WTC11 (cell line): Measurements from ENCODE around the gene FRAT2. TPM values are rescaled to one million over a fixed set of nuclear protein-coding genes. Genes with fewer than 3 reads are reported as not detected.

ENCODE experiments used
- ATAC-seq: fragments of 200-7000 bp; cut with Tn5 transposase; 2 replicates; pipeline ENCODE4 v1.10.0; 2021; ENCODE audit warnings: mild to moderate bottlenecking, moderate library complexity
- CTCF ChIA-PET: fragments of 300-600 bp; sonication (Branson Sonifier 250); formaldehyde crosslinking; loops from one replicate; lab custom pipeline; 2021; ENCODE audit warnings: antibody characterized with exemption; lab: Charles Lee
- POLR2A ChIA-PET: fragments of 350-600 bp; sonication (Branson Sonifier 250); formaldehyde crosslinking; loops from one replicate; lab custom pipeline; 2021; ENCODE audit warnings: antibody characterized with exemption; lab: Charles Lee
- DNase-seq: peaks from one replicate; pipeline ENCODE4 v3.0.0; 2021; ENCODE audit warnings: low spot score
- H3K27ac Mint-ChIP-seq: 2 replicates; pipeline ENCODE4 v1.8.0; 2021; ENCODE audit warnings: mixed read lengths
- H3K27me3 Mint-ChIP-seq: 2 replicates; pipeline ENCODE4 v1.8.0; 2021; ENCODE audit warnings: low read depth, mild to moderate bottlenecking, moderate library complexity, mixed read lengths
- H3K36me3 Mint-ChIP-seq: 2 replicates; pipeline ENCODE4 v1.8.0; 2021; ENCODE audit warnings: mixed read lengths
- H3K4me1 Mint-ChIP-seq: 2 replicates; pipeline ENCODE4 v1.8.0; 2022; ENCODE audit warnings: mixed read lengths
- H3K4me3 Mint-ChIP-seq: 2 replicates; pipeline ENCODE4 v1.8.0; 2021; ENCODE audit warnings: mild to moderate bottlenecking, moderate library complexity, mixed read lengths
- H3K9me3 Mint-ChIP-seq: 2 replicates; pipeline ENCODE4 v1.8.0; 2021; ENCODE audit warnings: mixed read lengths
- ARID4B ChIP-seq: sonication (generic); formaldehyde crosslinking; IDR thresholded peaks from 2 replicates; pipeline ENCODE4 v1.8.0; 2023; ENCODE audit warnings: missing genetic modification reagents, mild to moderate bottlenecking, borderline replicate concordance
- ATF2 ChIP-seq: sonication (generic); formaldehyde crosslinking; IDR thresholded peaks from 2 replicates; pipeline ENCODE4 v1.8.1; 2022; ENCODE audit warnings: low read depth, missing genetic modification reagents, borderline replicate concordance
- CBFB ChIP-seq: sonication (generic); formaldehyde crosslinking; IDR thresholded peaks from 2 replicates; pipeline ENCODE4 v1.8.1; 2022; ENCODE audit warnings: mild to moderate bottlenecking, low read depth, missing genetic modification reagents
- GABPB1 ChIP-seq: sonication (generic); formaldehyde crosslinking; IDR thresholded peaks from 2 replicates; pipeline ENCODE4 v1.8.1; 2023; ENCODE audit warnings: mild to moderate bottlenecking, missing genetic modification reagents
- GTF2I ChIP-seq: fragments of 250-450 bp; sonication (Bioruptor Pico); conservative IDR thresholded peaks from 2 replicates; pipeline ENCODE4 v1.4.0; 2021; ENCODE audit warnings: mild to moderate bottlenecking
- MLX ChIP-seq: sonication (generic); formaldehyde crosslinking; IDR thresholded peaks from 2 replicates; pipeline ENCODE4 v1.8.1; 2023; ENCODE audit warnings: mild to moderate bottlenecking, missing genetic modification reagents, moderate library complexity
- MYBL2 ChIP-seq: sonication (generic); formaldehyde crosslinking; IDR thresholded peaks from 2 replicates; pipeline ENCODE4 v1.8.1; 2023; ENCODE audit warnings: mild to moderate bottlenecking, moderate library complexity, missing genetic modification reagents
- NFATC4 ChIP-seq: fragments of 250-450 bp; sonication (Bioruptor Pico); IDR thresholded peaks from 2 replicates; pipeline ENCODE4 v1.9.0; 2021; ENCODE audit warnings: mild to moderate bottlenecking
- NFYB ChIP-seq: sonication (generic); formaldehyde crosslinking; conservative IDR thresholded peaks from 2 replicates; pipeline ENCODE4 v1.8.0; 2022; ENCODE audit warnings: low read depth, missing genetic modification reagents
- NR3C1 ChIP-seq: sonication (generic); formaldehyde crosslinking; conservative IDR thresholded peaks from 2 replicates; pipeline ENCODE4 v1.8.1; 2023; ENCODE audit warnings: low read depth, mild to moderate bottlenecking, missing genetic modification reagents
- PRRX2 ChIP-seq: fragments of 250-450 bp; sonication (Bioruptor Pico); IDR thresholded peaks from 2 replicates; pipeline ENCODE4 v1.8.0; 2021; ENCODE audit warnings: mild to moderate bottlenecking
- RELA ChIP-seq: sonication (generic); formaldehyde crosslinking; IDR thresholded peaks from 2 replicates; pipeline ENCODE4 v1.8.1; 2022; ENCODE audit warnings: missing genetic modification reagents, mild to moderate bottlenecking, borderline replicate concordance
- TCF7 ChIP-seq: sonication (generic); formaldehyde crosslinking; IDR thresholded peaks from 2 replicates; pipeline ENCODE4 v1.8.0; 2022; ENCODE audit warnings: mild to moderate bottlenecking, low read depth, missing genetic modification reagents, moderate library complexity
- TEAD4 ChIP-seq: sonication (generic); formaldehyde crosslinking; IDR thresholded peaks from 2 replicates; pipeline ENCODE4 v1.8.0; 2022; ENCODE audit warnings: mild to moderate bottlenecking, missing genetic modification reagents
- ZBTB43 ChIP-seq: sonication (generic); formaldehyde crosslinking; IDR thresholded peaks from 2 replicates; pipeline ENCODE4 v1.8.1; 2023; ENCODE audit warnings: mild to moderate bottlenecking, missing genetic modification reagents
- ZNF219 ChIP-seq: sonication (generic); formaldehyde crosslinking; IDR thresholded peaks from 2 replicates; pipeline ENCODE4 v1.8.0; 2023; ENCODE audit warnings: missing genetic modification reagents, mild to moderate bottlenecking, borderline replicate concordance
- ZNF232 ChIP-seq: sonication (generic); formaldehyde crosslinking; IDR thresholded peaks from 2 replicates; pipeline ENCODE4 v1.8.0; 2022; ENCODE audit warnings: mild to moderate bottlenecking, missing genetic modification reagents
- ZNF317 ChIP-seq: sonication (generic); formaldehyde crosslinking; IDR thresholded peaks from 2 replicates; pipeline ENCODE4 v1.8.1; 2023; ENCODE audit warnings: low read depth, mild to moderate bottlenecking, moderate library complexity, missing genetic modification reagents, borderline replicate concordance
- ZNF396 ChIP-seq: fragments of 250-450 bp; sonication (Bioruptor Pico); IDR thresholded peaks from 2 replicates; pipeline ENCODE4 v1.8.0; 2021; ENCODE audit warnings: mild to moderate bottlenecking, moderate library complexity, borderline replicate concordance
- ZNF423 ChIP-seq: fragments of 250-450 bp; sonication (Bioruptor Pico); IDR thresholded peaks from 2 replicates; pipeline ENCODE4 v2.1.2; 2022; ENCODE audit warnings: mild to moderate bottlenecking, moderate library complexity
- ZNF512 ChIP-seq: sonication (generic); formaldehyde crosslinking; IDR thresholded peaks from 2 replicates; pipeline ENCODE4 v1.8.1; 2022; ENCODE audit warnings: missing genetic modification reagents, borderline replicate concordance
- ZNF671 ChIP-seq: fragments of 250-450 bp; sonication (Bioruptor Pico); IDR thresholded peaks from 2 replicates; pipeline ENCODE4 v1.8.0; 2021; ENCODE audit warnings: mild to moderate bottlenecking
- total RNA-seq: library from RNA; stranded (reverse); gene quantifications from 3 replicates; pipeline ENCODE4 v1.2.3, GENCODE V29; 2021
- TF ChIP-seq, protein P1 (sequence below): sonication (generic); formaldehyde crosslinking; IDR thresholded peaks from 2 replicates; pipeline ENCODE4 v1.8.1; 2023; ENCODE audit warnings: mild to moderate bottlenecking, missing genetic modification reagents

FRAT2 gene
- total RNA-seq, 1 experiment from 2014 or later = 48.2 TPM

GRCh38 chr10:97384156-97384555 is 49.6 kb upstream of the FRAT2 start:
- DNase-seq (no peak), ATAC-seq (no peak)
- POLR2A ChIA-PET = no interaction called here
- no peaks in the 10 kb centered on the region for H3K27me3 Mint-ChIP-seq
- H3K4me1 Mint-ChIP-seq = no peaks in the 10 kb centered on the region
- no peaks in the 10 kb centered on the region for H3K9me3 Mint-ChIP-seq
- CTCF ChIA-PET = no interaction called here
- TF ChIP-seq CBFB (no peak), ZNF396 (CRISPR knock-in tag) (no peak), ZNF423 (CRISPR knock-in tag) (no peak), GABPB1 (no peak), ZNF317 (CRISPR knock-in tag) (no peak), RELA (CRISPR knock-in tag) (no peak)
- H3K36me3 Mint-ChIP-seq = peaks cover 42% of the 10 kb centered on the region
- no peak overlapping the region for H3K4me3 Mint-ChIP-seq
- no peak overlapping the region for H3K27ac Mint-ChIP-seq

GRCh38 chr10:97383159-97383558 is 48.6 kb upstream of the FRAT2 start:
- no peaks in the 10 kb centered on the region for H3K27me3 Mint-ChIP-seq
- peaks cover 36% of the 10 kb centered on the region for H3K36me3 Mint-ChIP-seq
- no peaks in the 10 kb centered on the region for H3K9me3 Mint-ChIP-seq
- no peak overlapping the region; the same call in 1 of the 2 replicates for H3K27ac Mint-ChIP-seq
- no peak overlapping the region for H3K4me3 Mint-ChIP-seq
- no peak for DNase-seq
- POLR2A ChIA-PET = no interaction called here
- H3K4me1 Mint-ChIP-seq = no peaks in the 10 kb centered on the region
- TF ChIP-seq ZBTB43 (CRISPR knock-in tag) (no peak), ZNF512 (no peak), ARID4B (CRISPR knock-in tag) (no peak), ZNF219 (no peak)
- TF ChIP-seq, all 79 proteins: peak for 0
- CTCF ChIA-PET = no interaction called here
- no peak for ATAC-seq

DNA sequence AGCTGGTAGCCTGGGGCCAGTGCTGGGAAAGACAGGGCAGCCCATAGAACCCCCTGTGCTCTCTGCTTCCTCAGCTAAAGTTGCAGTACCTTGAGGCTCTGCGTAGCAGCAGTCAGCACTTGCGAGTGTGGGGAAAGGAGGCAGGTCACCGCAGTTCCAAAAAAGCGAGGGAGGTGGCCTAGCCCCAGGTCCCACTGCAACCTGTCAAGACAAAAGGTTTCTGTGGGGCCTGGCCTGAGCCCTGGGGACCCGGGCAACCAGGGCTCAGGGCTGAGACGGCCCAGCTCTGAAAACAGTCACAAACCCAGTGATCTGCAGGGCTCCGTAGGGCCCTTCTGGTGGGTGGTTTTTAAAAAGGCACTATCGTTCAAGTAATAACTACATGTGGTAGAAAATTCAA is 47.1 kb upstream of the FRAT2 start:
- ChIA-PET CTCF (no interaction called here), POLR2A (no interaction called here)
- Mint-ChIP-seq H3K27me3 (no peaks in the 10 kb centered on the region), H3K4me1 (no peaks in the 10 kb centered on the region), H3K27ac (no peak overlapping the region), H3K9me3 (no peaks in the 10 kb centered on the region), H3K4me3 (no peak overlapping the region), H3K36me3 (peaks cover 32% of the 10 kb centered on the region)
- DNase-seq (no peak), ATAC-seq (no peak)
- TF ChIP-seq NFATC4 (CRISPR knock-in tag) = no peak
- no peak for TF ChIP-seq MLX (CRISPR knock-in tag)
- no peak for TF ChIP-seq ZNF671
- TF ChIP-seq, protein P1, sequence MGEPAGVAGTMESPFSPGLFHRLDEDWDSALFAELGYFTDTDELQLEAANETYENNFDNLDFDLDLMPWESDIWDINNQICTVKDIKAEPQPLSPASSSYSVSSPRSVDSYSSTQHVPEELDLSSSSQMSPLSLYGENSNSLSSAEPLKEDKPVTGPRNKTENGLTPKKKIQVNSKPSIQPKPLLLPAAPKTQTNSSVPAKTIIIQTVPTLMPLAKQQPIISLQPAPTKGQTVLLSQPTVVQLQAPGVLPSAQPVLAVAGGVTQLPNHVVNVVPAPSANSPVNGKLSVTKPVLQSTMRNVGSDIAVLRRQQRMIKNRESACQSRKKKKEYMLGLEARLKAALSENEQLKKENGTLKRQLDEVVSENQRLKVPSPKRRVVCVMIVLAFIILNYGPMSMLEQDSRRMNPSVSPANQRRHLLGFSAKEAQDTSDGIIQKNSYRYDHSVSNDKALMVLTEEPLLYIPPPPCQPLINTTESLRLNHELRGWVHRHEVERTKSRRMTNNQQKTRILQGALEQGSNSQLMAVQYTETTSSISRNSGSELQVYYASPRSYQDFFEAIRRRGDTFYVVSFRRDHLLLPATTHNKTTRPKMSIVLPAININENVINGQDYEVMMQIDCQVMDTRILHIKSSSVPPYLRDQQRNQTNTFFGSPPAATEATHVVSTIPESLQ (CRISPR knock-in tag) = no peak
- no peak for TF ChIP-seq TEAD4 (CRISPR knock-in tag)
- TF ChIP-seq MYBL2 = no peak
- TF ChIP-seq GTF2I (CRISPR knock-in tag) = no peak
- TF ChIP-seq ATF2 = no peak
- TF ChIP-seq NR3C1 (CRISPR knock-in tag) = no peak
- no peak for TF ChIP-seq PRRX2 (CRISPR knock-in tag)
- no peak for TF ChIP-seq ZNF317 (CRISPR knock-in tag)
- TF ChIP-seq ZNF232 (CRISPR knock-in tag) = no peak
- TF ChIP-seq TCF7 (CRISPR knock-in tag) = no peak
- TF ChIP-seq NFYB (CRISPR knock-in tag) = no peak
